Stomach (tissue), 9 donors: ENCODE measurements around the gene SLC37A1. TPM values are rescaled to one million over a fixed set of nuclear protein-coding genes. Genes with fewer than 3 reads are reported as not detected.

Experiments
- DNase-seq, 2 donors: peaks; one replicate each; pipeline versions ENCODE4 v3.0.0 to v3.0.0-alpha.2; 2013 to 2019
- H3K27ac ChIP-seq, 5 donors: fragments of 200-600 bp in 4 of 5; sonication (generic) in 4 of 5; one replicate each; pipeline ENCODE4 v1.5.1; 2013 to 2019; ENCODE audit warnings: mild to moderate bottlenecking in 1 of 5, moderate library complexity in 1 of 5
- H3K27me3 ChIP-seq, 3 donors: fragments of 200-600 bp; sonication (generic); one replicate each; pipeline ENCODE4 v1.5.1; 2017 to 2019; ENCODE audit warnings: mixed run types in 1 of 3
- H3K36me3 ChIP-seq, 4 donors: fragments of 200-600 bp; sonication (generic); 1 replicate in 3 of 4; 2 replicates in 1 of 4; pipeline ENCODE4 v1.5.1; 2016 to 2019
- H3K4me1 ChIP-seq, 4 donors: fragments of 200-600 bp; sonication (generic); one replicate each; pipeline ENCODE4 v1.5.1; 2016 to 2019
- H3K4me3 ChIP-seq, 4 donors: fragments of 200-600 bp; sonication (generic) in 3 of 4; one replicate each; pipeline ENCODE4 v1.5.1; 2016 to 2019; ENCODE audit warnings: mild to moderate bottlenecking in 1 of 4
- H3K9me3 ChIP-seq, 4 donors: fragments of 200-600 bp; sonication (generic); one replicate each; pipeline ENCODE4 v1.5.1; 2016 to 2019
- CTCF ChIP-seq, 7 experiments: fragments of 450-650 bp in 4 of 7; fragments of 200-600 bp in 3 of 7; sonication (generic) in 3 of 7; IDR thresholded peaks; one replicate each; pipeline ENCODE4 v1.5.1; 2016 to 2019; ENCODE audit warnings: antibody characterized with exemption in 7 of 7, control low read depth in 2 of 7, mild to moderate bottlenecking in 1 of 7
- EP300 ChIP-seq: sonication (generic); formaldehyde crosslinking; IDR thresholded peaks from one replicate; pipeline ENCODE4 v1.6.1; 2017; ENCODE audit warnings: antibody characterized with exemption
- POLR2A ChIP-seq, 4 donors: fragments of 450-650 bp; IDR thresholded peaks; one replicate each; pipeline ENCODE4 v1.6.1; 2016; ENCODE audit warnings: antibody characterized with exemption in 4 of 4, control low read depth in 2 of 4, mild to moderate bottlenecking in 1 of 4, moderate library complexity in 1 of 4
- POLR2AphosphoS5 ChIP-seq, 3 donors: sonication (generic); formaldehyde crosslinking; IDR thresholded peaks; one replicate each; pipeline ENCODE4 v1.6.1; 2016; ENCODE audit warnings: antibody characterized with exemption in 3 of 3
- WGBS, 5 donors: extraction: QIAGEN DNeasy Blood & Tissue Kit in 3 of 5; methylation state at CpG; one replicate each; pipeline versions ENCODE4 v1.1.5 to v1.1.7; 2013 to 2018; 5-methylcytosine and 5-hydroxymethylcytosine counted together
- intact Hi-C: fragments of 100-400 bp; cut with DNase I; formaldehyde crosslinking; loops from one replicate; pipeline ENCODE4 v1.15.1; 2023; ENCODE audit warnings: low total_unique reads
- polyA plus RNA-seq, 3 donors: library from polyadenylated mRNA; stranded (reverse); fragments of 200-250 nt; gene quantifications; one replicate each; pipeline ENCODE4 v1.2.3, GENCODE V29; 2013
- total RNA-seq, 5 donors: library from RNA; depleted of rRNA; stranded (reverse); fragments of >200 nt; gene quantifications; one replicate each; pipeline versions ENCODE4 v1.1.0 to v1.2.3, GENCODE V29; 2014 to 2016
- donor health status: healthy with polysubstance abuse.
- donor health status: Bipolar disorder and iron deficiency.
- donor health status: healthy.

Gene SLC37A1
- total and polyA plus RNA-seq, 8 donors = 9.8 to 72.9 (median 18.1) TPM

- peaks cover 0 to 15% (median 0%) of the 10 kb centered on the region in 3 donors for H3K27me3 ChIP-seq
- intact Hi-C loops = no loop called here
- H3K27ac ChIP-seq = peak overlapping the region; percentile 55 to 84 (median 77)
- H3K36me3 ChIP-seq = no peaks in the 10 kb centered on the region
- DNase-seq = peak; percentile 90 to 92
- 62 to 72% (median 65%) methylated on average over 13 to 14 of the region's 14 CpGs for WGBS, 5 donors
- peaks cover 0 to 27% (median 11%) of the 10 kb centered on the region in 4 donors for H3K4me1 ChIP-seq
- peak in 2 of 3 donors; percentile 74 to 89 for TF ChIP-seq POLR2AphosphoS5 (IDR thresholded peaks at IDR 0.05)
- TF ChIP-seq EP300 = no peak
- no peak for TF ChIP-seq CTCF (IDR thresholded peaks at IDR 0.05)
- no peaks in the 10 kb centered on the region for H3K9me3 ChIP-seq
- H3K4me3 ChIP-seq = no peak overlapping the region
These were observed 39.4 kb upstream of the SLC37A1 start for GRCh38 chr21:42474043-42474831.

GRCh38 chr21:42475036-42475435 lies 38.6 kb upstream of the SLC37A1 start:
- Histone ChIP-seq H3K4me3 (no peak overlapping the region), H3K9me3 (no peaks in the 10 kb centered on the region), H3K27ac (peak overlapping the region; percentile 55 to 84 (median 77)), H3K27me3 (peaks cover 0 to 15% (median 0%) of the 10 kb centered on the region in 3 donors), H3K36me3 (no peaks in the 10 kb centered on the region), H3K4me1 (peaks cover 0 to 20% (median 8%) of the 10 kb centered on the region in 4 donors)
- DNase-seq = peak in 1 of 2 donors; percentile 15
- intact Hi-C loops = no loop called here
- no peak for TF ChIP-seq POLR2AphosphoS5 (IDR thresholded peaks at IDR 0.05)
- no peak for TF ChIP-seq CTCF (IDR thresholded peaks at IDR 0.05)
- TF ChIP-seq POLR2A (IDR thresholded peaks at IDR 0.05) = no peak
- TF ChIP-seq EP300 = no peak
- WGBS, 5 donors = 88 to 92% (median 92%) methylated on average over 7 of the region's 7 CpGs

GRCh38 chr21:42475526-42476387 lies 37.9 kb upstream of the SLC37A1 start:
- H3K9me3 ChIP-seq = no peaks in the 10 kb centered on the region
- H3K4me1 ChIP-seq = peaks cover 0 to 20% (median 8%) of the 10 kb centered on the region in 4 donors
- DNase-seq = peak in 1 of 2 donors; percentile 23
- no peak overlapping the region for H3K4me3 ChIP-seq
- intact Hi-C loops = no loop called here
- TF ChIP-seq POLR2A (IDR thresholded peaks at IDR 0.05) = no peak
- TF ChIP-seq POLR2AphosphoS5 (IDR thresholded peaks at IDR 0.05) = no peak
- TF ChIP-seq EP300 = no peak
- TF ChIP-seq CTCF (IDR thresholded peaks at IDR 0.05) = no peak
- H3K27me3 ChIP-seq = peaks cover 0 to 15% (median 0%) of the 10 kb centered on the region in 3 donors
- WGBS, 5 donors = 89 to 94% (median 92%) methylated on average over 17 to 18 of the region's 18 CpGs
- no peak overlapping the region for H3K27ac ChIP-seq
- H3K36me3 ChIP-seq = no peaks in the 10 kb centered on the region
